Left forelimb (tissue), 1 donor: Measurements from ENCODE around the gene NSMCE1.

ENCODE experiments used
- DNase-seq: peaks from one replicate; pipeline ENCODE4 v3.0.0-alpha.2; 2018; ENCODE audit warnings: low spot score

Gene NSMCE1

DNA sequence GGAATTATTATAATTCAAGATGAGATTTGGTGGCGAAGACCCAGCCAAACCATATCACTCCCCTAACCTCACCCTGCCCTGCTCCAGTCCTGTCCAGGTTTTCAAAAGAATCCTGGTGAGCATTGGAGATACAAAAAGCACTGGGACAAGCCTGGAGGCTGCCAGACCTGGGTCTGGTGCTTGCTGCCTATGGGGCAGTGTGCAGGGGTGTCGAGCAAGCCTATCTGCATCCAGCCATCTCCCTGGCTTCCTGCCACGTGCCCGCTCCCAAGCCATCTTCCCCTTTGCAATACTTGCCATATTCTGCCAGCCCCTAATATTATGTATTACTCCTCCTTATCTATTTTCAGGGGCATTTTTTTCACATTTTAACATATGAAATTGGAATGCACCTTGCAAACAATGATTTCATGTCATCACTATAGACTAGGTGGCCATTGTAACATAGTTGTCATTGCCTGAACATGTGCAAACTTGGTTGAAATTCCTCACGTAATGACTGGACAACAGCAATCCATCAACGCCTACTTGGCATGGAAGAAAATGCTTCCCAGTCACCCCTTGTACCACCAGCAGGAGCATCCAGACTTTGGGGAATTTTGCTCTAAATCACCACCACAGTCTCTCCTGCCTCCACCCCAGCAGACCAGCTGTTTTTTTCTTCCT lies 73.4 kb downstream of the NSMCE1 start:
- DNase-seq: no peak

GRCh38 chr16:27193300-27193990 lies 75.1 kb downstream of the NSMCE1 start:
- no peak for DNase-seq

DNA sequence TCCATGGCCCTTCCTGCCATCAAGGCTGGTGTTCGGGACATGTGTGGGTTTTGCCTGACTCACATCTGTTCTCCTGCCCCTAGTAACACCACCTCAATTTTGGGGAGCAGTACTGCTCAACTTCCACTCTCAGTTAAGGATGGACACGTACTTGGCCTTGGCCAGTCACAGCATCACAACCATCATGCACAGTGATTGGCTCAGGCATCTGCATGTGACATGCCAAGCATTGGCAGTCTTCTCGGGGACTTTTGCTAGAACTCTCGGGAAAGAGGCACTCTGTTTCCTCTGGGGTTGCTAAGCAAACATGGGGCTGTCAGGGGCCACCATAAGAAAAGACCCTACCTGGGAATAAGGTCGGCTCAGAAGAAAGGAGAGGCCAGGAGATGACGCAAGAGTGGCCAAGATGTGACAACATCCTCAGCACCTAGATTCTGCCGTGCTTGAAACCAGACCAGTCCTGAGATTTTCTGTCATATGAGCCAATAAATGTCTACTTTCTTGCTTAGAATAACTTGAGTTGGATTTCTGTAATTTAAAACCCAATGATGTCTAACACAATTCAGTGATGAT lies 77.1 kb downstream of the NSMCE1 start:
- DNase-seq: no peak

DNA sequence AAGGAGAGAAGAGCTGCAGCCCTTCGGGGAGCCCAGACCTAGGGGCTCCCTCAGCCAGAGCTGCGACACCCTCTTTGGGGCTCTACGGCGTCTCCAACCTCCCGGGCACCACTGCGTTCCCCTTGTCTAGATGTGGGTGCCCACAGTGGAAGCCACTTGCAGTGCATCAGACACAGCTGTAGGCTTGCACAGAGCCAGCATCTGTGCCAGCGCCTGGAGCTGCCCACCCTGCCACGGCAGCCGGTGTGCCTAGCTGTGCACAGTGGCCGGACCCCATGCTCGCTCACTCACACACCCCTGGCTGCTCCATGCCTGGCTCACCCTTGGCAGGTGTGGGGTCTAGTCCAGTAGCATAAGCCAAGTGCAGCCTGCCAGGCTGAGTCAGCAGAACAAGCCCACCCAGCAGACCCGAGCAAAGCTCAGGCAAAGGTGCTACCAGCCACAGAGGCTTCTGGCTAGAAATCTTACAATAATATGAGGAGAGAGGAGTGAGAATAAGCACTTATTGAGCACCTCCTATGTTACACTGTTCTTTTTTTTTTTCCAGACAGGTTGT lies 78.2 kb downstream of the NSMCE1 start:
- no peak for DNase-seq

- peak; percentile 72 for DNase-seq
These were observed 79.1 kb downstream of the NSMCE1 start for GRCh38 chr16:27189335-27189972.

DNA sequence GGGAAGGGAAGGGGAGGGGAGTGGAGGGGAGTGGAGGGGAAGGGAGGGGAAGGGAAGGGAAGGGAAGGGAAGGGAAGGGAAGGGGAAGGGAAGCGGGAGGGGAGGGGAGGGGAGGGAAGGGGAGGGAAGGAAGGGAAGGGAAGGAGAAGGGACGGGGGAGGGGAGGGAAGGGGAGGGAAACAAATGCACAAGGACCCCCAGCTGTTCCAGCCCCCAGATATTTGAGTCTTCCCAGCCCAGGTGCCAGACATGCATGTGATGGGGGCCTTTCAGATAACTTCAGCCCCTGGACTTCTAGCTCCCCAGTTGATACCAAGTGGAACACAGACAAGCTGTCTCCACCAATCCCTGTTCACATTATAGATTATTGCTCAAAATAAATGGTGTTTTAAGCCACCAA lies 79.9 kb downstream of the NSMCE1 start:
- DNase-seq: no peak

- DNase-seq: no peak
These were observed 82.8 kb downstream of the NSMCE1 start for GRCh38 chr16:27185776-27186130.

DNA sequence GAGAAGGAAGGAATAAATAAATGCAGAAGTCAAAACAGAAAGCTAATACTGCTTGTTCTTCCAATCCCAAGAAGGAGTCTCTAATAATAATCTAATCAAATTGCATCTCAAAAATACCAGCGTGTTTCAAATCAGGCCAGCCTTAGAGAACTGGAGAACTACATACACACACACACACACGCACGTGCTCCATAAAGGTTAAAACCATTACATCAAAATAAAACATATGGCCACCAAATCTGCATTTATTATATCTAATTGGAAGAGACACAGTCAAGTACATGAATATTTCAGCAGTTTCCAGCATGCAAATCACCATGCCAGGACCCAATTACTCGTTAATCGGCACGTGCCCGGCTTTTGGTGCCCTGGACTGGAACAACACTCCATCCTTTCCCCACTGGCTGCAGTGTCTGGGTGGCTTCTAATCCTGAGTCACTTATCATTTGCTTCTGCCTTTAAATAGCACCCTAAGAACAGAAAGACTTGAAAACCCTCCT lies 85.6 kb downstream of the NSMCE1 start:
- DNase-seq: no peak

GRCh38 chr16:27181019-27181790 lies 87.4 kb downstream of the NSMCE1 start:
- no peak for DNase-seq

DNA sequence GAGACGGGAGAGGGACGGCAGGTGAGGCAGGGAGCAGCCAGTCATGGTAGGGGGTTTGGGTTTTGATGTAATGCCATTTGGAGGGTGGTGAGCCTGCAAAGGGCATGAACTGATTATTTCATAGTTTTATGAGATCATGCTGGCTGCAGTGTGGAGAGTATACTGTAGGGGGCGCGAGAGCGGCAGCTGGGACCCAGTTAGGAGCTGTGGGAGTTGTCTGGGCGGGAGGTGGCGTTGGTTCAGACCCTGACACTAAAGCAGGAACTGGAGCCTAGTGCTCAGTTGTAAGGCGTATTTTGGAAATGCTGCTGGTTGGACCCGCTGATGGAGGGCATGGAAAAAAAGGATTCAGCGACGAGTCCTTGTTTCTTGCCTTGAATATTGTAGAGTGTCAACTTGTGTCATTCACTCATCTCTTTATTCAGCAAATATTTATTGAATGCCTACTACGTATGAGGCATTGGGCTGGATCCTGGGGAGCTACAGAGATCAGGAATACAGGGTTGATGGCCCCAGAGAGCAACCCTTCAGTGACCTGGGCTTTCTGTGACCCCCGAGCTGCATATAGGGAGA lies 89.0 kb downstream of the NSMCE1 start:
- DNase-seq: peak; percentile 86

- DNase-seq: no peak
These were observed 91.4 kb downstream of the NSMCE1 start for GRCh38 chr16:27177031-27177774.

- DNase-seq: no peak
These were observed 92.7 kb downstream of the NSMCE1 start for GRCh38 chr16:27175888-27176287.
